Astrocyte (in vitro differentiated cells and primary cell): ENCODE data around the gene C19orf33. TPM values are rescaled to one million over a fixed set of nuclear protein-coding genes. Genes with fewer than 3 reads are reported as not detected.
A peak's percentile ranks its signal among the peaks of the same experiment; 100 is the strongest.

Source experiments
- DNase-seq: peaks from one replicate; pipeline ENCODE4 v3.0.0-alpha.2; 2010; ENCODE audit warnings: low read depth
- FAIRE-seq: peaks from 2 replicates; lab custom pipeline; 2011; peaks lifted over from hg19 to GRCh38; lab: Jason Lieb, UNC
- H2AFZ ChIP-seq: 2 replicates; pipeline ENCODE4 v1.6.0; 2012; ENCODE audit warnings: low read depth, low read length, inconsistent platforms
- H3K27ac ChIP-seq: 2 replicates; pipeline ENCODE4 v1.5.1; 2011; ENCODE audit warnings: low read depth, low read length, inconsistent platforms
- H3K27me3 ChIP-seq: 2 replicates; pipeline ENCODE4 v1.6.0; 2011; ENCODE audit warnings: low read length, inconsistent platforms; ENCODE audit not compliant: insufficient read depth
- H3K36me3 ChIP-seq: 2 replicates; pipeline ENCODE4 v1.5.1; 2011; ENCODE audit warnings: low read length, inconsistent platforms; ENCODE audit not compliant: insufficient read depth
- H3K4me1 ChIP-seq: 2 replicates; pipeline ENCODE4 v1.5.1; 2011; ENCODE audit warnings: low read length, inconsistent platforms; ENCODE audit not compliant: insufficient read depth
- H3K4me2 ChIP-seq: 2 replicates; pipeline ENCODE4 v1.6.0; 2012; ENCODE audit warnings: low read length, inconsistent platforms
- H3K4me3 ChIP-seq: 2 replicates; pipeline ENCODE4 v1.5.1; 2011; ENCODE audit warnings: low read depth, mild to moderate bottlenecking, low read length, inconsistent platforms; ENCODE audit not compliant: insufficient read depth
- H3K79me2 ChIP-seq: 2 replicates; pipeline ENCODE4 v1.6.0; 2012; ENCODE audit warnings: mild to moderate bottlenecking, low read length, inconsistent platforms; ENCODE audit not compliant: insufficient read depth
- H3K9ac ChIP-seq: 2 replicates; pipeline ENCODE4 v1.6.0; 2012; ENCODE audit warnings: mild to moderate bottlenecking, low read length, inconsistent platforms
- H3K9me3 ChIP-seq: 2 replicates; pipeline ENCODE4 v1.5.1; 2012; ENCODE audit warnings: low read depth, mild to moderate bottlenecking, low read length, inconsistent platforms; ENCODE audit not compliant: insufficient read depth
- H4K20me1 ChIP-seq: 2 replicates; pipeline ENCODE4 v1.6.0; 2012; ENCODE audit warnings: low read length, inconsistent platforms; ENCODE audit not compliant: insufficient read depth
- H3K27ac Mint-ChIP-seq: one replicate; pipeline ENCODE4 v1.8.0; 2021; ENCODE audit warnings: mild to moderate bottlenecking, mixed read lengths; ENCODE audit not compliant: unreplicated experiment
- H3K27me3 Mint-ChIP-seq: one replicate; pipeline ENCODE4 v1.8.0; 2021; ENCODE audit warnings: low read depth, mixed read lengths; ENCODE audit not compliant: unreplicated experiment
- H3K36me3 Mint-ChIP-seq: one replicate; pipeline ENCODE4 v1.8.0; 2021; ENCODE audit warnings: low read depth, mixed read lengths; ENCODE audit not compliant: unreplicated experiment
- H3K4me1 Mint-ChIP-seq: one replicate; pipeline ENCODE4 v1.8.0; 2021; ENCODE audit warnings: low read depth, mixed read lengths; ENCODE audit not compliant: unreplicated experiment
- H3K4me3 Mint-ChIP-seq: one replicate; pipeline ENCODE4 v1.8.0; 2021; ENCODE audit warnings: mild to moderate bottlenecking, moderate library complexity, mixed read lengths; ENCODE audit not compliant: unreplicated experiment
- H3K9me3 Mint-ChIP-seq: one replicate; pipeline ENCODE4 v1.8.0; 2021; ENCODE audit warnings: mild to moderate bottlenecking, mixed read lengths; ENCODE audit not compliant: unreplicated experiment
- EZH2 ChIP-seq: IDR thresholded peaks from 2 replicates; pipeline ENCODE4 v1.6.1; 2012; ENCODE audit warnings: mild to moderate bottlenecking, low read length, inconsistent platforms; ENCODE audit not compliant: insufficient read depth
- total RNA-seq: library from RNA; stranded (reverse); gene quantifications from 2 replicates; pipeline ENCODE4 v1.2.1, GENCODE V29; 2021
- TF ChIP-seq, protein P1 (sequence below): IDR thresholded peaks from 2 replicates; pipeline ENCODE4 v1.5.1; 2011; ENCODE audit warnings: low read depth, mild to moderate bottlenecking, inconsistent platforms, low read length, moderate library complexity; ENCODE audit not compliant: insufficient read depth

The C19orf33 gene
- total RNA-seq, 1 donor from 2014 or later: 5.8 TPM

GRCh38 chr19:38262585-38263268 lies 41.3 kb upstream of the C19orf33 start:
- peaks cover 4% of the 10 kb centered on the region for H3K36me3 Mint-ChIP-seq

DNA sequence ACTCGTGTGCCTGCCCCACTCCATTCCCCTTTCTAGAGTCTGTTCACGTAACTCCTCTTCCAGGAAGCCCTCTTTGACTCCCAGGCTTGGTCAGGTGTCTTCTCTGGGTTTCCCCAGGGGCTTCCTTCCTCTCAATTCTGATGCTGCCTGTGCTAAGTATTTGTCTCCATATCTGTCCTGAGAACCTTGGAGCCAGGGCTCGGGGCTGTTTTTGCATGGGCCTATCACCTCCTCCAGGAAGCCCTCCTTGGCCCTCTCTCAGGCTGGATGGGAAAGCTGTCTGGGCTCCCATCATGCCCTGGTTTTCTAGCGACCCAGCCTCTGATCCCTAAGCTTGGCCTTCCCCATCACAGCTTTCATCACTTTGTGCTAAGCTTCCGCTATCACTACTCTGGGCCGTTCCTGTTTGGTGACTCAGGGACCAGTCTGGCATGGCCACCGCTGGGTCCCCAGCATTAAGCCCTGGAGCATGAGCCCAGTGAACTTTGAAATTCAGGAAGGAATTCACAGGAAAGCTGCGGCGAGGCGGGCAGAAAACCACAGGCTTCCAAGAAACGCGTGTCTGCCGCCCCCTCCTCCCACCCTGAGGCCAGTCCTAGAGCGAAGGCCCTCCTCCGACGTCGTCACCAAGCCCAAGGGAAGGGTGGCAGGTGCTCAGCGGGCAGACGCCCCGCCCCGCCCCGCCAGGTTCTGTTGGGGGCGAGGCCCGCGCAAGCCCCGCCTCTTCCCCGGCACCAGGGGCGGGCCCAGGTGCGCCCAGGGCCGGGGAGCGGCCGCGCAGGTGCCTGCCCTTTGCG lies 40.2 kb upstream of the C19orf33 start:
- peak; percentile 54 for DNase-seq

More at GRCh38 chr19:38262585-38263268, 41.3 kb upstream of the C19orf33 start:
- peaks cover 23% of the 10 kb centered on the region for H3K4me1 ChIP-seq
- DNase-seq (no peak), FAIRE-seq (no peak)
- no peak overlapping the region for H3K4me2 ChIP-seq
- no peaks in the 10 kb centered on the region for H3K27me3 ChIP-seq
- H3K36me3 ChIP-seq: no peaks in the 10 kb centered on the region
- H3K4me3 ChIP-seq: no peak overlapping the region
- H2AFZ ChIP-seq: no peak overlapping the region
- H4K20me1 ChIP-seq: no peaks in the 10 kb centered on the region
- H3K79me2 ChIP-seq: no peaks in the 10 kb centered on the region
- TF ChIP-seq, protein P1, sequence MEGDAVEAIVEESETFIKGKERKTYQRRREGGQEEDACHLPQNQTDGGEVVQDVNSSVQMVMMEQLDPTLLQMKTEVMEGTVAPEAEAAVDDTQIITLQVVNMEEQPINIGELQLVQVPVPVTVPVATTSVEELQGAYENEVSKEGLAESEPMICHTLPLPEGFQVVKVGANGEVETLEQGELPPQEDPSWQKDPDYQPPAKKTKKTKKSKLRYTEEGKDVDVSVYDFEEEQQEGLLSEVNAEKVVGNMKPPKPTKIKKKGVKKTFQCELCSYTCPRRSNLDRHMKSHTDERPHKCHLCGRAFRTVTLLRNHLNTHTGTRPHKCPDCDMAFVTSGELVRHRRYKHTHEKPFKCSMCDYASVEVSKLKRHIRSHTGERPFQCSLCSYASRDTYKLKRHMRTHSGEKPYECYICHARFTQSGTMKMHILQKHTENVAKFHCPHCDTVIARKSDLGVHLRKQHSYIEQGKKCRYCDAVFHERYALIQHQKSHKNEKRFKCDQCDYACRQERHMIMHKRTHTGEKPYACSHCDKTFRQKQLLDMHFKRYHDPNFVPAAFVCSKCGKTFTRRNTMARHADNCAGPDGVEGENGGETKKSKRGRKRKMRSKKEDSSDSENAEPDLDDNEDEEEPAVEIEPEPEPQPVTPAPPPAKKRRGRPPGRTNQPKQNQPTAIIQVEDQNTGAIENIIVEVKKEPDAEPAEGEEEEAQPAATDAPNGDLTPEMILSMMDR: no peak
- Mint-ChIP-seq H3K27me3 (no peaks in the 10 kb centered on the region), H3K4me1 (peaks cover 32% of the 10 kb centered on the region), H3K27ac (peak overlapping the region; percentile 6), H3K4me3 (peak overlapping the region; percentile 23), H3K9me3 (no peaks in the 10 kb centered on the region)
- H3K9ac ChIP-seq: no peak overlapping the region
- H3K27ac ChIP-seq: no peak overlapping the region
- no peaks in the 10 kb centered on the region for H3K9me3 ChIP-seq

More for the DNA sequence above, 40.2 kb upstream of the C19orf33 start:
- Mint-ChIP-seq H3K36me3 (peaks cover 4% of the 10 kb centered on the region), H3K27ac (peak overlapping the region; percentile 80), H3K4me3 (peak overlapping the region; percentile 86), H3K27me3 (no peaks in the 10 kb centered on the region), H3K9me3 (no peaks in the 10 kb centered on the region), H3K4me1 (peaks cover 39% of the 10 kb centered on the region)
- H3K27ac ChIP-seq: no peak overlapping the region
- H4K20me1 ChIP-seq: no peaks in the 10 kb centered on the region
- TF ChIP-seq, protein P1: no peak
- no peak for TF ChIP-seq EZH2
- H2AFZ ChIP-seq: peak overlapping the region; percentile 85
- H3K4me1 ChIP-seq: peaks cover 23% of the 10 kb centered on the region
- no peak for FAIRE-seq
- no peaks in the 10 kb centered on the region for H3K36me3 ChIP-seq
- H3K27me3 ChIP-seq: no peaks in the 10 kb centered on the region
- no peaks in the 10 kb centered on the region for H3K79me2 ChIP-seq
- peak overlapping the region; percentile 51 for H3K9ac ChIP-seq
- no peaks in the 10 kb centered on the region for H3K9me3 ChIP-seq
- H3K4me3 ChIP-seq: peak overlapping the region; percentile 58
- H3K4me2 ChIP-seq: peak overlapping the region; percentile 91
